AG10803 (cell line): Measurements from ENCODE around the gene GCH1.
"Not testable (repeated sequence)": the region's sequence is repeated elsewhere in the genome, so short reads cannot be mapped to it uniquely, and the experiment has no call there.

ENCODE experiments used
- DNase-seq: peaks from one replicate; pipeline ENCODE4 v3.0.0; 2010; ENCODE audit warnings: low read depth
- H3K4me3 ChIP-seq: 2 replicates; pipeline ENCODE4 v1.5.1; 2011; ENCODE audit warnings: mild to moderate bottlenecking, low read length, control low read depth
- CTCF ChIP-seq: conservative IDR thresholded peaks from 2 replicates; pipeline ENCODE4 v1.5.1; 2011; ENCODE audit warnings: mild to moderate bottlenecking, low read length, control low read depth, inconsistent platforms

The GCH1 gene

GRCh38 chr14:54881761-54882401, 20.7 kb downstream of the GCH1 start:
- no peak for TF ChIP-seq CTCF
- DNase-seq, result peak; percentile 64
- H3K4me3 ChIP-seq, result peak overlapping the region; percentile 55

- peak; percentile 70 for DNase-seq
- peak overlapping the region; percentile 55 for H3K4me3 ChIP-seq
- peak; percentile 15; the same call in 1 of the 2 replicates for TF ChIP-seq CTCF
These were observed 21.3 kb downstream of the GCH1 start for GRCh38 chr14:54881235-54881760.

- no peak for DNase-seq
- H3K4me3 ChIP-seq, result no peak overlapping the region
- no peak for TF ChIP-seq CTCF
These were observed 25.0 kb downstream of the GCH1 start for GRCh38 chr14:54877703-54878021.

- peak; percentile 19 for DNase-seq
- TF ChIP-seq CTCF, result no peak
- H3K4me3 ChIP-seq, result no peak overlapping the region
These were observed 25.5 kb downstream of the GCH1 start for GRCh38 chr14:54877015-54877702.

- not testable (repeated sequence) for DNase-seq, H3K4me3 ChIP-seq
These were observed 27.0 kb downstream of the GCH1 start for GRCh38 chr14:54875648-54876047.

GRCh38 chr14:54870154-54871090, 32.2 kb downstream of the GCH1 start:
- peak overlapping the region; percentile 58 for H3K4me3 ChIP-seq
- not testable (repeated sequence) for DNase-seq

- TF ChIP-seq CTCF, result no peak
- peak; percentile 48 for DNase-seq
- H3K4me3 ChIP-seq, result no peak overlapping the region
These were observed 35.6 kb downstream of the GCH1 start for GRCh38 chr14:54867011-54867410.
